SK-N-SH treated with all-trans-retinoic acid at 6 μM for 48 hours (cell line): ENCODE results near the gene PANX2.

ENCODE experiments used
- ATAC-seq: fragments of 200-7000 bp; cut with Tn5 transposase; 3 replicates; pipeline ENCODE4 v1.9.1; 2020; ENCODE audit warnings: mild to moderate bottlenecking, moderate library complexity
- ARNTL ChIP-seq: fragments of 450-650 bp; formaldehyde crosslinking; IDR thresholded peaks from 2 replicates; pipeline ENCODE4 v1.5.0; 2020; ENCODE audit warnings: low read depth, mild to moderate bottlenecking, moderate library complexity, borderline replicate concordance
- BACH2 ChIP-seq: fragments of 250-450 bp; sonication (Bioruptor Pico); IDR thresholded peaks from 2 replicates; pipeline ENCODE4 v1.9.0; 2021; ENCODE audit warnings: mild to moderate bottlenecking, borderline replicate concordance
- CREB5 ChIP-seq: fragments of 250-450 bp; sonication (Bioruptor Pico); IDR thresholded peaks from 2 replicates; pipeline ENCODE4 v1.5.1; 2020; ENCODE audit warnings: low read depth, mild to moderate bottlenecking, moderate library complexity
- CSDC2 ChIP-seq: fragments of 250-450 bp; sonication (Bioruptor Pico); IDR thresholded peaks from 2 replicates; pipeline ENCODE4 v1.5.0; 2020; ENCODE audit warnings: mild to moderate bottlenecking, moderate library complexity
- CSRNP3 ChIP-seq: fragments of 250-450 bp; sonication (Bioruptor Pico); IDR thresholded peaks from 2 replicates; pipeline ENCODE4 v1.5.1; 2021; ENCODE audit warnings: mild to moderate bottlenecking, moderate library complexity
- ESRRG ChIP-seq: fragments of 250-450 bp; sonication (Bioruptor Pico); IDR thresholded peaks from 2 replicates; pipeline ENCODE4 v1.6.1; 2021; ENCODE audit warnings: mild to moderate bottlenecking
- GLIS3 ChIP-seq: fragments of 250-450 bp; sonication (Bioruptor Pico); IDR thresholded peaks from 2 replicates; pipeline ENCODE4 v1.5.0; 2020; ENCODE audit warnings: mild to moderate bottlenecking, moderate library complexity
- ISL1 ChIP-seq: fragments of 250-450 bp; sonication (Bioruptor Pico); IDR thresholded peaks from 2 replicates; pipeline ENCODE4 v2.1.2; 2022; ENCODE audit warnings: mild to moderate bottlenecking, moderate library complexity
- PATZ1 ChIP-seq: fragments of 250-450 bp; sonication (Bioruptor Pico); IDR thresholded peaks from 2 replicates; pipeline ENCODE4 v1.8.0; 2020; ENCODE audit warnings: mild to moderate bottlenecking, moderate library complexity, borderline replicate concordance
- POU6F1 ChIP-seq: fragments of 250-450 bp; sonication (Bioruptor Pico); IDR thresholded peaks from 2 replicates; pipeline ENCODE4 v1.8.0; 2021; ENCODE audit warnings: low read depth, mild to moderate bottlenecking, moderate library complexity, borderline replicate concordance
- PPARA ChIP-seq: fragments of 250-450 bp; sonication (Bioruptor Pico); IDR thresholded peaks from 2 replicates; pipeline ENCODE4 v1.5.0; 2020; ENCODE audit warnings: mild to moderate bottlenecking, borderline replicate concordance
- RARB ChIP-seq: fragments of 250-450 bp; sonication (Bioruptor Pico); IDR thresholded peaks from 2 replicates; pipeline ENCODE4 v1.8.0; 2021; ENCODE audit warnings: mild to moderate bottlenecking, moderate library complexity
- TCF4 ChIP-seq: fragments of 250-450 bp; sonication (Bioruptor Pico); IDR thresholded peaks from 2 replicates; pipeline ENCODE4 v1.8.0; 2021; ENCODE audit warnings: mild to moderate bottlenecking, moderate library complexity, borderline replicate concordance
- TOX ChIP-seq: fragments of 250-450 bp; sonication (Bioruptor Pico); IDR thresholded peaks from 2 replicates; pipeline ENCODE4 v1.8.0; 2021; ENCODE audit warnings: mild to moderate bottlenecking, moderate library complexity, borderline replicate concordance
- TSHZ2 ChIP-seq: fragments of 250-450 bp; sonication (Bioruptor Pico); IDR thresholded peaks from 2 replicates; pipeline ENCODE4 v1.5.0; 2020; ENCODE audit warnings: mild to moderate bottlenecking, moderate library complexity
- ZC3H10 ChIP-seq: fragments of 250-450 bp; sonication (Bioruptor Pico); IDR thresholded peaks from 2 replicates; pipeline ENCODE4 v1.5.1; 2021; ENCODE audit warnings: mild to moderate bottlenecking, moderate library complexity
- ZFP3 ChIP-seq: fragments of 250-450 bp; sonication (Bioruptor Pico); IDR thresholded peaks from 2 replicates; pipeline ENCODE4 v1.5.0; 2020; ENCODE audit warnings: mild to moderate bottlenecking, moderate library complexity
- ZFP30 ChIP-seq: fragments of 450-650 bp; formaldehyde crosslinking; IDR thresholded peaks from 2 replicates; pipeline ENCODE4 v1.5.0; 2022; ENCODE audit warnings: mild to moderate bottlenecking, moderate library complexity
- ZNF565 ChIP-seq: fragments of 450-650 bp; formaldehyde crosslinking; conservative IDR thresholded peaks from 2 replicates; pipeline ENCODE4 v1.5.0; 2020; ENCODE audit warnings: low read depth, mild to moderate bottlenecking, moderate library complexity
- ZNF70 ChIP-seq: fragments of 450-650 bp; formaldehyde crosslinking; IDR thresholded peaks from 2 replicates; pipeline ENCODE4 v1.5.0; 2020; ENCODE audit warnings: mild to moderate bottlenecking, moderate library complexity
- ZNF8 ChIP-seq: fragments of 450-650 bp; formaldehyde crosslinking; IDR thresholded peaks from 2 replicates; pipeline ENCODE4 v1.5.0; 2020; ENCODE audit warnings: mild to moderate bottlenecking, moderate library complexity

Gene PANX2

GRCh38 chr22:50160947-50161346 is 9.6 kb upstream of the PANX2 start (continued):
- TF ChIP-seq CSRNP3 (CRISPR knock-in tag) (no peak), ZC3H10 (CRISPR knock-in tag) (no peak), BACH2 (CRISPR knock-in tag) (no peak), ZFP30 (CRISPR knock-in tag) (no peak), ESRRG (no peak), CSDC2 (CRISPR knock-in tag) (no peak), ZNF70 (no peak)

GRCh38 chr22:50161508-50162390 is 8.8 kb upstream of the PANX2 start:
- no peak; the same call in 2 of the 3 replicates for ATAC-seq
- TF ChIP-seq ISL1 (CRISPR knock-in tag) = no peak
- no peak for TF ChIP-seq ZNF565 (CRISPR knock-in tag)
- TF ChIP-seq BACH2 (CRISPR knock-in tag) = no peak
- no peak for TF ChIP-seq PPARA (CRISPR knock-in tag)
- no peak for TF ChIP-seq TCF4 (CRISPR knock-in tag)
- TF ChIP-seq ZFP3 = no peak

- TF ChIP-seq ZNF565 (CRISPR knock-in tag) (no peak), BACH2 (CRISPR knock-in tag) (no peak), TOX (CRISPR knock-in tag) (no peak), ZC3H10 (CRISPR knock-in tag) (no peak), ARNTL (CRISPR knock-in tag) (no peak), ESRRG (no peak), ZFP30 (CRISPR knock-in tag) (no peak), TSHZ2 (CRISPR knock-in tag) (no peak)
- no peak for ATAC-seq
Observed at GRCh38 chr22:50162391-50162956, 8.1 kb upstream of the PANX2 start.

- ATAC-seq = no peak
- no peak for TF ChIP-seq ZNF8 (CRISPR knock-in tag)
- no peak for TF ChIP-seq CSRNP3 (CRISPR knock-in tag)
- TF ChIP-seq BACH2 (CRISPR knock-in tag) = no peak
- TF ChIP-seq POU6F1 = no peak
- TF ChIP-seq ZNF565 (CRISPR knock-in tag) = no peak
- no peak for TF ChIP-seq ZFP3
- TF ChIP-seq CREB5 (CRISPR knock-in tag) = no peak
- TF ChIP-seq PPARA (CRISPR knock-in tag) = no peak
- TF ChIP-seq ZC3H10 (CRISPR knock-in tag) = no peak
- TF ChIP-seq CSDC2 (CRISPR knock-in tag) = no peak
- TF ChIP-seq ZNF70 = no peak
- TF ChIP-seq TCF4 (CRISPR knock-in tag) = no peak
- no peak for TF ChIP-seq RARB (CRISPR knock-in tag)
- TF ChIP-seq TOX (CRISPR knock-in tag) = no peak
- TF ChIP-seq GLIS3 (CRISPR knock-in tag) = no peak
- TF ChIP-seq ZFP30 (CRISPR knock-in tag) = no peak
- no peak for TF ChIP-seq ISL1 (CRISPR knock-in tag)
- TF ChIP-seq ARNTL (CRISPR knock-in tag) = no peak
- no peak for TF ChIP-seq PATZ1 (CRISPR knock-in tag)
Observed at GRCh38 chr22:50165436-50166123, 5.0 kb upstream of the PANX2 start.
